HG03354 (cell line): ENCODE data around the gene DYNLRB2.

Source experiments
- ATAC-seq: cut with Tn5 transposase; IDR thresholded peaks from one replicate; pipeline ENCODE4 v1.9.1; 2021; ENCODE audit warnings: mild to moderate bottlenecking; ENCODE audit not compliant: unreplicated experiment, poor library complexity, severe bottlenecking

DYNLRB2 gene

GRCh38 chr16:80540516-80541305 is at the start of gene DYNLRB2:
Gene DYNLRB2 (plus strand): TSS chr16:80540993. CDS start chr16:80541077, 84 bp downstream.
- ATAC-seq = peak; percentile 98

GRCh38 chr16:80500116-80500859 is 40.5 kb upstream of the DYNLRB2 start:
- no peak for ATAC-seq

DNA sequence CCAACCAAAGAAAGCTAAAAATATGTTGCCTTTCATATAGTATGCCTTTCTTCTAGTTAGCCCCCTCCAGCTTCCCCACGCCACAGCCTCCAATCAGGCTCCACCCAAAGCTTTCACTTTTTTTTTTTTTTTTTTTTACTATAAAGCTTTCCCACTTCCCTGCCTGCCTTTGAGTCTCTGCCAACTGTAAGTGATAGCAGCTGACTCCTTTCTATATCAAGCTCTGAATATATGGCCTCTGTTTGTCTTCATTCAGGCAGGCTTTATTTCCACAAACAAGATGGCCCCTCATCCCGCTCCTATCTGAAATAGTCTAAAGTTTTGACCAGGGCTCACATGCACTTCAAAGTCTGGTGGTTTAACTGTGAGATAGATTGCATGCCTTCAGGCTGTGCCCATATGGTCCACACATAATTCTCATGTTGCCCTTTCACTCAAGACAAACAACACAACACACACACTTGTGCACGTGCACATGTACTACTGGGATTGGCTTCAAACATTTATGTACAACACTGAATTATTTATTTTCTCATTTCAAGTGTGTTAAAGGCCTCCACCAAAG is 39.8 kb upstream of the DYNLRB2 start:
- ATAC-seq = no peak

DNA sequence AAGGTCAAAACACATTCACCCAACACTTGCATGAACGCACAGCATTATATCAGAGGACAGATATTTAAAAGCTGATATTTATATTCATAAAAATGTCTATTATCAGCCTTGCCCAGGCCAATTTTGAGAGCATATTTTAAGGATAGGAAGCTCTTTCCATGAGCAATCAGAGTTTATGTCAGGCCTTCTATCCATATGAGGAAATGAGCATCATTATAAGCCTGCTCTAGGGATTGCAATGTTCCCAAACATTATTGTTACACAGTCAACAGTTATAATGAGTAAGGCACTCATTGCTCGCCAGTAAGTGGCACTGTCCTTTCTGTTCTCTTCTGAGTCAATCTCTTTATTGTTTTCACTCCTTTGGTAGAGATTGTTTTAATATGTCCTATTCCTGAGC is 37.7 kb upstream of the DYNLRB2 start:
- no peak for ATAC-seq

- ATAC-seq = no peak
Observed at GRCh38 chr16:80507538-80507937, 33.3 kb upstream of the DYNLRB2 start.

GRCh38 chr16:80509872-80510271 is 30.9 kb upstream of the DYNLRB2 start:
- no peak for ATAC-seq

- ATAC-seq = no peak
Observed at GRCh38 chr16:80511824-80512592, 28.8 kb upstream of the DYNLRB2 start.

- ATAC-seq = no peak
Observed at GRCh38 chr16:80512593-80512853, 28.3 kb upstream of the DYNLRB2 start.

DNA sequence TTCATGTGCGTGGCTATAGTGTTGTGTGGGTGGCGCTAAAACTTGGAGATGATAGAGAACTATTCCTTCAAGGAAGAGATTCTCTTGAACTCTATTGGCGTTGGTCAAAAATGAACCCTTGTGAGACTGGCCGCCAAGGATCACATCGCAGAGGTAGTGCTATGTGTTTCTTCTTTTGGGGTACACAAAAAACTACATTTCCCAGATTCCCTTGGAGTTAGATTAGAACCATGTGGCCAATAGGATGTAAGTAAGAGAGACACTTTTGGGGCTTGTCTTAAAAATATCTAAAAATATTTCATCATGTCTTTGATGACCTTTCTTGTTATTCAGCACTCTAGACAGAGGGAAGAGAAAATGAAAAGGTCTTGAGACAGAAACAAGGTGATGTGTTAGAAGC is 25.4 kb upstream of the DYNLRB2 start:
- no peak for ATAC-seq

DNA sequence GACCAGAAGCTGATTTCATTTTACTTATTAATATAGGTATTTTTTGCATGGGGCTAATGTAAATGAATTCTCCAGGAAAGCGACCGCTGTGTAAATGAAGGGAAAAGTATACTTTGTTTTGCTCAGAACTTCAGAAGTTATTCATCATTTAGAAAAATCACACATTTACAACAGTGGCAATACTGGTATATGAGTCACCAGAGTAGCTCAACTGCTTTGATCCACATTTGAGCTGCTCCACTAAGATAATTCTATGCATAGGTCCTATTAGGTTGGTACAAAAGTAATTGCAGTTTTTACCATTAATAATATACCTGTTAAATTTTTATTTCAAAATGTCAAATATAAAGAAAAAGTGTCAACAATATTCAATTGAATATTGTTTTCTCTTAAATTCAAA is 22.9 kb upstream of the DYNLRB2 start:
- no peak for ATAC-seq

GRCh38 chr16:80518436-80518835 is 22.4 kb upstream of the DYNLRB2 start:
- no peak for ATAC-seq

DNA sequence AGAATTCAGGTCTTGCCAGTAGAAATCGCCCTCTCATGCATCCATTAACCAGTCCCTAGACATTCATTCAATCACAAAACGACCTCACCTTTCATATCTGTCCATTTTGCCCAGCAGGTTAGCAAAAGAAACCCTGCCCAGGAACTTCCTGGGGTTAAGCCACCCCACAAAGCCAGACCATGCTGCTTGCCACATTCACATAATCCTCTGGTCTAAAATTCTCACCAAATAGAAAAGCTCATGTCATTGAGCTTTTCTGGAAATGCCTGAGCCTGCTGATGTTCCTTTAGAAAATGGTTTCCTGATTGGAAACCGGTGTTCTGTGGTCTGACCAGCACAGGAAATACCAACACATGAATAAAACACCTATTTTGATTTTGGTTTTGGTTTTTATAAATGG is 21.6 kb upstream of the DYNLRB2 start:
- no peak for ATAC-seq

GRCh38 chr16:80525420-80525819 is 15.4 kb upstream of the DYNLRB2 start:
- ATAC-seq = no peak

DNA sequence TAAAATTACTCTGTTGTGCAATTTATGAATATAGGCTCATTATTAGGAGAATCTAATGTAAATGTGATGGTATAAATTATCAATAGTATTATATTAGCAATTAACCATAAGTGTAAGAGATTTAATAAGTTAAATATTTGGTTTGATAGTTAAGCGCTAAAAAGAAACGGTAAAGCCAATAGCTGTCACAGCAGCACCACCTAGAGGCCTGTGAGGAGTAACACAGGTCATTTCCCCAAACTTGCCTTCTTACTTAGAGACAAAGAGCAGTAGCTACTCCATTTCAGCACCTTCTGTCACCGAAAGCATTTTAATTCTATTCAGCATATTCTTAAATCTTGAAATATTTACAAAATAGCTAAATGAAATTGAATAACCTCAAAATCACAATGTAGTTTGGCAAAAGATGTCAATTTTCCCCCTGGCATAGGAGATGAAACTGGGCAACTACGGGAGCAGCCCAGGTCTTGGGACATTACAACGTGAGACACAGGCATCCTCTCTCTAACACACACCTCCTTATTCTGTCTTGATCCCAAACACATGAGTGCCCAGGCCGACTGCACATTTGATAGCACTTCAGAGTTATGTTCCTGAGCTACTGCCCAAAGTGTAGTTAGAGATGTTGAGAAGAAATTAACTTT is 14.3 kb upstream of the DYNLRB2 start:
- ATAC-seq = peak; percentile 81

DNA sequence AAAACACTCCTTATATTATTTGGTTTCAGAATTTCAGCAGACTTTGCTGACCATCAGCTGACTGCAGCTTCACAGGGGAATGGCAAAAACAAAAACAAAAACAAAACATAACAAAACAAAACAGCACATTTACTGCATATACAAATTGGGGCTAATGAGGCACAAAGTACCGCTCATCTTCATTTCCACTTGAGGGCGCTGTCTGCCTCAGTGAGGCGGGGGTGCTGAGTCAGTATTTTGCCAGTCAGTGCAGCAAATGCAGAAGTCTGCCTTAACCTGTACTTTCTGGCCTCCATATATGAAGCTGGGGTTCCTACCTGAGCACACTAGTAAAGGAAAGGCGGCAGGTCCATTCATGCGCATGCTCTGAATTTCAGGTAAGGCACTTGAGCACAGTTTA is 13.5 kb upstream of the DYNLRB2 start:
- no peak for ATAC-seq

DNA sequence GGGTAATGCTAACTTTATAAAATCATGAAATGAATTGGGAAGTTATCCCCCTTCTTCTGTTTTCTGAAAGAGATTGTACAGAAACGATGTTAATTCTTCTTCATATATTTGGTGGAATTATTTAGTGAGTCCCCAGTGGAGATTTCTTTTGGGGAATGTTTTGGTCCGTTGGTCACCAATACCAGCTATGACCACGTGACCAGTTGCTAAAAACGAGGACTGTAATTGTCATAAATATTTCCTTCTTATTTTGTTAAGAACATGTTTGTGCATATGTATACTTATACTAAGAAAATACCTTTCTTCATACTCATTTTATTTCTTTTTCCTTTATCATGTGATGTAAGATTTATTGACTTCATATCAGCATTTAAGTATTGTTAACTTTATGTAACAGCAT is 10.3 kb upstream of the DYNLRB2 start:
- no peak for ATAC-seq

DNA sequence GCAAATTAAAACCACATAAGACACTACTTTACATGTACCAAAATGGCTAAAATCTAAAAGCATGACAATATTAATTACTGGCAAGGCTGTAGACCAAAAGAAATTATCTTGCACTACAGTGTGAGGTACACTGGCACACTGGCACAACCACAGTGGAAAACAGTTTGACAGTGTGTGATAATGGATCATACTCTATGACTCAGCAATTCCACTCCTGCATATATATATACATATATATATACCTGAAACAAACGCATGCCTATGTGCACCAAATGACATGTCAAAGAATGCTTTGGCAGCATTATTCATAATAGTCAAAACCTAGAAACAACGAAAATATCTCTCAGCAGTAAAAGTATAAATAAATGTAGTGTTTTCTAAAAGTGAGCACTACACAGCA is 4.6 kb upstream of the DYNLRB2 start:
- no peak for ATAC-seq

DNA sequence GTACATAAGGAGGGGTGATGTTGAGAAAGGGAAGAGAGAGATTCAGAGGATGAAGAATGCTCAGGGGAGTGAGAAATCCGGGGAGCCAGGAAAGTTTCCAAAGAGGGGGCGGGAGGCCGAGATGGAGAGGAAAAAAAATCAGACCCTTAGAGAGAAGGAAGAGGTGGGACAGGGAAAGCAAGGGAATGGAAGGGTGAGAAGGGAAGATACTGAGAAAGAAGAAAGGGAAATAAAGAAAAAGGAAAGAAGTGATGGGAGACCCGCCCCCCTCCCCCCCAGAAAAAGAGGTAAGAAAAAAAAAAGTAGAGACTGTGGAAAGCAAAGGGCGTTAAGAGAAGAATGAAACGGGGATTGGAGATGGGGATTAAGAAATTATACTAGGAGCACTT is 507 bp downstream of the DYNLRB2 start:
- ATAC-seq = no peak

DNA sequence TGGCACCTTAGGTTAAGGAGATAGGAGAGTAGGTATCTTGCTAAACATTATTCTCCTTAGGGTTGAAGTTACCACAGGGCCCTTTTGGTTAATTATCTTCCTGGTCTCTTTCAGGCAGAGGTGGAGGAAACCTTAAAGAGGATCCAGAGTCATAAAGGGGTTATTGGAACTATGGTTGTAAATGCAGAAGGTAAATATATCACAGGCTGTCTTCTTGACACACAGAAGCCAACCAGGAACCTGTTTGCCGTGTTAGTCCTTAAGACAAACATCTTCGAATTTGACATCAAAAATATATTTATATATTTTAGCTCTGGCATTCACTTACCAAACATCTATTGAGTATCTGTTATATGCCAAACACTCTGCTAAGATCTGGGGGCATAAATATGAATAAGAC is 2.4 kb downstream of the DYNLRB2 start:
- no peak for ATAC-seq

DNA sequence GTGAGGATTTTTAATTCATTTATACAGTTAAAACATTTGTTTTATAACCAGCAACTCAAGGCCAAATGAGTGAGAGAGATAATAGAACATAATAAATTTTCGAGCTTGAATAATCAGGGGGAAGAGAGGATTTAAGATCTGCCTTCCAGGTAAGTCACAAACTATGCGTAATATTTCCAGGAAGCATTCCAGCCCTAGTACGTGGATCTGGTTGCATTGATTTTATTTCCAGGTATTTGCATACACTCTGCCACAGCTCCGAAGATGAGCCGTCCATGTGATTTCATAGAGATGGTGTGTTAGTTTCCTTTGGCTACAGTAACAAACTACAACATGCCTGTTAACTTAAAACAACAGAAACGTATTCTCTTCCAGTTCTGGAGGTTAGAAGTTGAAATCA is 3.5 kb downstream of the DYNLRB2 start:
- no peak for ATAC-seq
